ENCODE measurements around the gene FILIP1L. TPM values are rescaled to one million over a fixed set of nuclear protein-coding genes. Genes with fewer than 3 reads are reported as not detected.

FILIP1L gene
- total RNA-seq, 1 donor from 2014 or later = 41.5 TPM

- Histone ChIP-seq H3K27me3 (no peaks in the 10 kb centered on the region), H3K4me1 (peaks cover 52% of the 10 kb centered on the region), H3K36me3 (peaks cover 0 to 1% of the 10 kb centered on the region in 2 donors), H3K27ac (peak overlapping the region; percentile 36), H3K9me3 (no peaks in the 10 kb centered on the region), H3K4me3 (no peak overlapping the region)
- DNase-seq (ENCODE audit: extremely low spot score in 2 of 2) = no peak
- intact Hi-C loops (cut with DNase I) = no loop called here
- TF ChIP-seq POLR2A (IDR thresholded peaks at IDR 0.05) = no peak
- TF ChIP-seq POLR2AphosphoS5 (IDR thresholded peaks at IDR 0.05; ENCODE audit: insufficient read depth in 1 of 2, low read depth in 1 of 2) = no peak
- no peak for TF ChIP-seq CTCF (IDR thresholded peaks at IDR 0.05)
These were observed 246.5 kb downstream of the FILIP1L start for GRCh38 chr3:99867594-99868310.

- H3K4me3 ChIP-seq = no peak overlapping the region
- peaks cover 48% of the 10 kb centered on the region for H3K4me1 ChIP-seq
- no peaks in the 10 kb centered on the region for H3K9me3 ChIP-seq
- intact Hi-C loops (cut with DNase I) = no loop called here
- H3K27ac ChIP-seq = peak overlapping the region; percentile 52
- no peak for DNase-seq (ENCODE audit: extremely low spot score in 2 of 2)
- H3K36me3 ChIP-seq = peaks cover 0 to 5% of the 10 kb centered on the region in 2 donors
- H3K27me3 ChIP-seq = no peaks in the 10 kb centered on the region
- TF ChIP-seq CTCF (IDR thresholded peaks at IDR 0.05) = no peak
- no peak for TF ChIP-seq POLR2AphosphoS5 (IDR thresholded peaks at IDR 0.05; ENCODE audit: insufficient read depth in 1 of 2, low read depth in 1 of 2)
- TF ChIP-seq POLR2A (IDR thresholded peaks at IDR 0.05) = no peak
These were observed 248.0 kb downstream of the FILIP1L start for GRCh38 chr3:99866261-99866761.

GRCh38 chr3:99865321-99865720 is 249.0 kb downstream of the FILIP1L start:
- DNase-seq (ENCODE audit: extremely low spot score in 2 of 2) = no peak
- Histone ChIP-seq H3K4me3 (no peak overlapping the region), H3K27me3 (no peaks in the 10 kb centered on the region), H3K27ac (no peak overlapping the region), H3K9me3 (no peaks in the 10 kb centered on the region), H3K36me3 (peaks cover 0 to 5% of the 10 kb centered on the region in 2 donors), H3K4me1 (peaks cover 42% of the 10 kb centered on the region)
- intact Hi-C loops (cut with DNase I) = no loop called here
- TF ChIP-seq POLR2A (IDR thresholded peaks at IDR 0.05) (no peak), CTCF (IDR thresholded peaks at IDR 0.05) (no peak), POLR2AphosphoS5 (IDR thresholded peaks at IDR 0.05; ENCODE audit: insufficient read depth in 1 of 2, low read depth in 1 of 2) (no peak)

- intact Hi-C loops (cut with DNase I) = no loop called here
- Histone ChIP-seq H3K4me3 (no peak overlapping the region), H3K9me3 (no peaks in the 10 kb centered on the region), H3K27me3 (no peaks in the 10 kb centered on the region), H3K27ac (no peak overlapping the region), H3K36me3 (peaks cover 0 to 5% of the 10 kb centered on the region in 2 donors), H3K4me1 (peaks cover 49% of the 10 kb centered on the region)
- no peak for DNase-seq (ENCODE audit: extremely low spot score in 2 of 2)
- TF ChIP-seq CTCF (IDR thresholded peaks at IDR 0.05) (no peak), POLR2A (IDR thresholded peaks at IDR 0.05) (no peak), POLR2AphosphoS5 (IDR thresholded peaks at IDR 0.05; ENCODE audit: insufficient read depth in 1 of 2, low read depth in 1 of 2) (no peak)
These were observed 250.0 kb downstream of the FILIP1L start for GRCh38 chr3:99864289-99864688.

GRCh38 chr3:99863588-99863987 is 250.7 kb downstream of the FILIP1L start:
- Histone ChIP-seq H3K27me3 (no peaks in the 10 kb centered on the region), H3K9me3 (no peaks in the 10 kb centered on the region), H3K36me3 (peaks cover 0 to 5% of the 10 kb centered on the region in 2 donors), H3K27ac (no peak overlapping the region), H3K4me3 (no peak overlapping the region), H3K4me1 (peaks cover 48% of the 10 kb centered on the region)
- intact Hi-C loops (cut with DNase I) = no loop called here
- no peak for DNase-seq (ENCODE audit: extremely low spot score in 2 of 2)
- TF ChIP-seq CTCF (IDR thresholded peaks at IDR 0.05) (no peak), POLR2AphosphoS5 (IDR thresholded peaks at IDR 0.05; ENCODE audit: insufficient read depth in 1 of 2, low read depth in 1 of 2) (no peak), POLR2A (IDR thresholded peaks at IDR 0.05) (no peak)

Data from vagina (tissue), 2 donors.